Peyer's patch (tissue), 4 donors: ENCODE data around the gene PACSIN1.

Experiments
- CTCF ChIP-seq, 6 experiments: fragments of 450-650 bp in 4 of 6; fragments of 200-600 bp in 2 of 6; sonication (generic) in 1 of 6; IDR thresholded peaks; one replicate each; pipeline ENCODE4 v1.5.1; 2017 to 2019; ENCODE audit warnings: antibody characterized with exemption in 6 of 6, mild to moderate bottlenecking in 3 of 6, moderate library complexity in 1 of 6
- POLR2A ChIP-seq, 2 donors: fragments of 450-650 bp; IDR thresholded peaks; one replicate each; pipeline ENCODE4 v1.5.1; 2017; ENCODE audit warnings: antibody characterized with exemption in 2 of 2, mild to moderate bottlenecking in 2 of 2, moderate library complexity in 2 of 2

- TF ChIP-seq CTCF (IDR thresholded peaks at IDR 0.05) (no peak), POLR2A (IDR thresholded peaks at IDR 0.05) (no peak)
These were observed 110.5 kb downstream of the PACSIN1 start for GRCh38 chr6:34576286-34576955.
